PC-3 (cell line): ENCODE data around the gene CHST9. TPM values are rescaled to one million over a fixed set of nuclear protein-coding genes. Genes with fewer than 3 reads are reported as not detected.

Experiments
- ATAC-seq: fragments of 200-7000 bp; cut with Tn5 transposase; 2 replicates; pipeline ENCODE4 v1.9.1; 2020; ENCODE audit warnings: mild to moderate bottlenecking, moderate library complexity
- BruUV-seq: library from RNA; stranded (reverse); fragments of 400-500 nt; replicated peaks from 2 replicates; lab custom pipeline; 2021; lab: Mats Ljungman, UMichigan
- CTCF ChIA-PET: fragments of 300-600 bp; sonication (Branson Sonifier 250); formaldehyde crosslinking; loops from one replicate; lab custom pipeline; 2022; ENCODE audit warnings: antibody characterized with exemption; lab: Charles Lee
- POLR2A ChIA-PET: fragments of 300-600 bp; sonication (Branson Sonifier 250); formaldehyde crosslinking; loops from one replicate; lab custom pipeline; 2022; ENCODE audit warnings: antibody characterized with exemption; ENCODE audit not compliant: unreplicated experiment; lab: Charles Lee
- DNase-seq: peaks from one replicate; pipeline ENCODE4 v3.0.0-alpha.2; 2015
- H2AFZ ChIP-seq: fragments of 300-600 bp; sonication (generic); 2 replicates; pipeline ENCODE4 v1.6.0; 2016; ENCODE audit warnings: antibody characterized with exemption, low read length
- H3F3A ChIP-seq: fragments of 300-600 bp; sonication (generic); one replicate; pipeline ENCODE4 v1.6.0; 2017; ENCODE audit warnings: antibody characterized with exemption, low read length, control low read depth, mild to moderate bottlenecking; ENCODE audit not compliant: unreplicated experiment
- H3K27ac ChIP-seq: fragments of 300-600 bp; sonication (generic); 2 replicates; pipeline ENCODE4 v1.5.1; 2016; ENCODE audit warnings: mild to moderate bottlenecking, low read length
- H3K27me3 ChIP-seq: fragments of 300-600 bp; sonication (generic); 2 replicates; pipeline ENCODE4 v1.6.1; 2016; ENCODE audit warnings: low read length, mixed read lengths
- H3K36me3 ChIP-seq: fragments of 300-600 bp; sonication (generic); 2 replicates; pipeline ENCODE4 v1.6.1; 2016; ENCODE audit warnings: low read depth, mixed run types, low read length, mixed read lengths
- H3K4me1 ChIP-seq: fragments of 300-600 bp; sonication (generic); 2 replicates; pipeline ENCODE4 v1.5.1; 2016; ENCODE audit warnings: low read length; ENCODE audit not compliant: insufficient read depth
- H3K4me2 ChIP-seq: fragments of 300-600 bp; sonication (generic); 2 replicates; pipeline ENCODE4 v1.6.0; 2016; ENCODE audit warnings: low read length
- H3K4me3 ChIP-seq: fragments of 300-600 bp; sonication (generic); 2 replicates; pipeline ENCODE4 v1.5.1; 2016; ENCODE audit warnings: mild to moderate bottlenecking, low read length, mixed read lengths
- H3K79me2 ChIP-seq: fragments of 300-600 bp; sonication (generic); 2 replicates; pipeline ENCODE4 v1.6.1; 2017; ENCODE audit warnings: low read length, mixed read lengths
- H3K9ac ChIP-seq: fragments of 300-600 bp; sonication (generic); 2 replicates; pipeline ENCODE4 v1.6.0; 2016; ENCODE audit warnings: mild to moderate bottlenecking, low read length
- H3K9me2 ChIP-seq: fragments of 300-600 bp; sonication (generic); replicated peaks from 2 replicates; pipeline ENCODE4 v1.6.1; 2016; ENCODE audit warnings: mixed run types, low read length, mixed read lengths
- H3K9me3 ChIP-seq: fragments of 300-600 bp; sonication (generic); 2 replicates; pipeline ENCODE4 v1.6.1; 2016; ENCODE audit warnings: low read length, mixed read lengths
- H4K20me1 ChIP-seq: fragments of 300-600 bp; sonication (generic); 2 replicates; pipeline ENCODE4 v1.6.1; 2016; ENCODE audit warnings: low read length, mixed read lengths
- CTCF ChIP-seq: fragments of 300-600 bp; sonication (generic); conservative IDR thresholded peaks from 2 replicates; pipeline ENCODE4 v1.5.1; 2017; ENCODE audit warnings: antibody characterized with exemption, low read depth, mild to moderate bottlenecking, low read length
- EZH2 ChIP-seq: fragments of 300-600 bp; sonication (generic); IDR thresholded peaks from one replicate; pipeline ENCODE4 v1.6.1; 2017; ENCODE audit warnings: antibody characterized with exemption, mild to moderate bottlenecking, low read length; ENCODE audit not compliant: unreplicated experiment
- EZH2phosphoT487 ChIP-seq: fragments of 300-600 bp; sonication (generic); IDR thresholded peaks from 2 replicates; pipeline ENCODE4 v1.6.1; 2018; ENCODE audit warnings: mild to moderate bottlenecking, antibody characterized with exemption, low read length, borderline replicate concordance
- intact Hi-C: fragments of 100-400 bp; cut with micrococcal nuclease; formaldehyde crosslinking; loops from 2 replicates; pipeline ENCODE4 v1.9.0; 2023
- total RNA-seq: library from RNA; depleted of rRNA; stranded (reverse); fragments of >200 nt; gene quantifications from 2 replicates; pipeline ENCODE4 v1.2.3, GENCODE V29; 2014

Gene CHST9
- total RNA-seq, 1 experiment from 2014 or later, result not detected

GRCh38 chr18:26948703-26949102 is 236.4 kb downstream of the CHST9 start:
- ChIA-PET POLR2A (no interaction called here), CTCF (no interaction called here)
- Histone ChIP-seq H3K36me3 (no peaks in the 10 kb centered on the region), H3K4me3 (no peak overlapping the region), H3K27ac (no peak overlapping the region), H3F3A (no peaks in the 10 kb centered on the region), H3K9ac (no peak overlapping the region), H3K27me3 (peaks cover 22% of the 10 kb centered on the region), H4K20me1 (no peaks in the 10 kb centered on the region), H3K9me3 (no peaks in the 10 kb centered on the region), H2AFZ (no peak overlapping the region), H3K4me2 (no peak overlapping the region), H3K9me2 (no peaks in the 10 kb centered on the region), H3K4me1 (no peaks in the 10 kb centered on the region), H3K79me2 (no peaks in the 10 kb centered on the region)
- no peak for DNase-seq
- TF ChIP-seq CTCF, result no peak
- no peak for TF ChIP-seq EZH2phosphoT487
- no peak for TF ChIP-seq EZH2
- BruUV-seq, result no TSS peak
- ATAC-seq, result no peak
- intact Hi-C loops, result no loop called here

- no peak for ATAC-seq
- H2AFZ ChIP-seq, result no peak overlapping the region
- H3K27ac ChIP-seq, result no peak overlapping the region
- no peaks in the 10 kb centered on the region for H3K4me1 ChIP-seq
- H3K9ac ChIP-seq, result no peak overlapping the region
- CTCF ChIA-PET, result no interaction called here
- H3K4me2 ChIP-seq, result no peak overlapping the region
- no peaks in the 10 kb centered on the region for H4K20me1 ChIP-seq
- H3K9me2 ChIP-seq, result no peaks in the 10 kb centered on the region
- H3F3A ChIP-seq, result no peaks in the 10 kb centered on the region
- BruUV-seq, result no TSS peak
- H3K27me3 ChIP-seq, result peaks cover 25% of the 10 kb centered on the region
- H3K36me3 ChIP-seq, result no peaks in the 10 kb centered on the region
- H3K4me3 ChIP-seq, result no peak overlapping the region
- no peaks in the 10 kb centered on the region for H3K9me3 ChIP-seq
- no peaks in the 10 kb centered on the region for H3K79me2 ChIP-seq
- POLR2A ChIA-PET, result no interaction called here
- TF ChIP-seq CTCF (no peak), EZH2 (no peak), EZH2phosphoT487 (no peak)
- DNase-seq, result no peak
- intact Hi-C loops, result no loop called here
Observed at GRCh38 chr18:26943906-26944305, 241.2 kb downstream of the CHST9 start.

GRCh38 chr18:26941584-26941983 is 243.5 kb downstream of the CHST9 start:
- BruUV-seq, result no TSS peak
- Histone ChIP-seq H3K4me3 (no peak overlapping the region), H3K9ac (no peak overlapping the region), H3K27ac (no peak overlapping the region), H3F3A (no peaks in the 10 kb centered on the region), H3K4me1 (no peaks in the 10 kb centered on the region), H3K36me3 (no peaks in the 10 kb centered on the region), H3K9me3 (no peaks in the 10 kb centered on the region), H3K4me2 (no peak overlapping the region), H3K9me2 (no peaks in the 10 kb centered on the region), H2AFZ (no peak overlapping the region), H3K79me2 (no peaks in the 10 kb centered on the region), H3K27me3 (peaks cover 41% of the 10 kb centered on the region), H4K20me1 (no peaks in the 10 kb centered on the region)
- CTCF ChIA-PET, result no interaction called here
- POLR2A ChIA-PET, result interaction anchor here (0.6 kb wide), 1 partner anchor 816 kb away, joined by 5 read pairs; no protein-coding TSS in a partner anchor
- ATAC-seq, result no peak
- intact Hi-C loops, result no loop called here
- TF ChIP-seq EZH2 (no peak), EZH2phosphoT487 (no peak)
- DNase-seq, result peak; percentile 18
